Measurements from ENCODE around the gene VAMP8. TPM values are rescaled to one million over a fixed set of nuclear protein-coding genes. Genes with fewer than 3 reads are reported as not detected.

VAMP8 gene
- total RNA-seq, 1 experiment from 2014 or later, result 33.0 TPM

Other genes starting within 250 kb of the VAMP8 start
- 33.0 and 37.0 TPM in 2 replicates for gene TGOLN2, start 249.6 kb upstream of the VAMP8 start, total RNA-seq (2014; rRNA removed; shearing (Covaris generic))
- 18.5 and 29.6 TPM in 2 replicates for gene RETSAT, start 223.1 kb upstream of the VAMP8 start, total RNA-seq (2014; rRNA removed; shearing (Covaris generic))
- 11.3 and 11.5 TPM in 2 replicates for gene ELMOD3, start 222.8 kb upstream of the VAMP8 start, total RNA-seq (2014; rRNA removed; shearing (Covaris generic))
- 242 and 268 TPM in 2 replicates for gene CAPG, start 167.2 kb upstream of the VAMP8 start, total RNA-seq (2014; rRNA removed; shearing (Covaris generic))
- not detected in 2 replicates for gene SH2D6, start 158.9 kb upstream of the VAMP8 start, total RNA-seq (2014; rRNA removed; shearing (Covaris generic))
- gene MAT2A, start 38.4 kb upstream of the VAMP8 start, total RNA-seq (2014; rRNA removed; shearing (Covaris generic)), result 57.6 and 98.6 TPM in 2 replicates
- 23.3 and 33.0 TPM in 2 replicates for gene GGCX, start 16.1 kb upstream of the VAMP8 start, total RNA-seq (2014; rRNA removed; shearing (Covaris generic))
- 1.00 and 1.4 TPM in 2 replicates for gene VAMP5, start 6.8 kb downstream of the VAMP8 start, total RNA-seq (2014; rRNA removed; shearing (Covaris generic))
- 159 and 201 TPM in 2 replicates for gene RNF181, start 18.2 kb downstream of the VAMP8 start, total RNA-seq (2014; rRNA removed; shearing (Covaris generic))
- 15.7 and 17.9 TPM in 2 replicates for gene TMEM150A, start 25.1 kb downstream of the VAMP8 start, total RNA-seq (2014; rRNA removed; shearing (Covaris generic))
- gene C2orf68, start 34.5 kb downstream of the VAMP8 start, total RNA-seq (2014; rRNA removed; shearing (Covaris generic)), result 69.8 and 84.4 TPM in 2 replicates
- gene USP39, start 38.6 kb downstream of the VAMP8 start, total RNA-seq (2014; rRNA removed; shearing (Covaris generic)), result 98.6 and 103 TPM in 2 replicates
- not detected in 2 replicates for gene SFTPB, start 90.6 kb downstream of the VAMP8 start, total RNA-seq (2014; rRNA removed; shearing (Covaris generic))
- gene GNLY, start 116.8 kb downstream of the VAMP8 start, total RNA-seq (2014; rRNA removed; shearing (Covaris generic)), result not detected in 2 replicates
- gene ATOH8, start 176.4 kb downstream of the VAMP8 start, total RNA-seq (2014; rRNA removed; shearing (Covaris generic)), result 0.33 and 1.1 TPM in 2 replicates